Measurements from ENCODE around the gene CHRM4.

Gene CHRM4

DNA sequence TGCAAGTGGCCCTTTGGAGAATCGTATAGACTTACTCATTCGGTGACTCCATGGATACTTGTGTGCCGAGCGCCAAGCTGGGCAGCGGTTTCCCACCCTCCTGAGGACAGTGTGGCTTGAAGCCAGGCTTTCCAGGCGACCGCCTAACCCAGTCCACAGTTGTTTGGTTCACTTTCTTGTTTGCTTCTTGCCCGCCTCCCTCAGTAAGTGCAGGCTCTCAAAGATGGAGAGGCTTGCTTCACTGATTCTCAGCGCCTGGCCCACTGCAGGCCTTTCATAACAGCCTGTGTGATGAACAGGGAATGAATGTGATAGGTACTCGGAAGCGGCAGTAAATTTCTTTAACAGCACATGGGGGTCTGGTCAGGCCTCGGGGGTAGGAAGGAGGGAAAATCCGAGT lies 21.3 kb downstream of the CHRM4 start:
- Histone ChIP-seq H3K4me1 (peaks cover 21 to 45% (median 37%) of the 10 kb centered on the region in 10 experiments), H4K20me1 (peaks cover 43 to 94% (median 56%) of the 10 kb centered on the region in 11 experiments), H3K27me3 (no peaks in the 10 kb centered on the region), H3K36me3 (peaks cover 65 to 95% (median 79%) of the 10 kb centered on the region in 11 experiments), H3K9ac (no peak overlapping the region), H3K4me3 (no peak overlapping the region), H3K4me2 (no peak overlapping the region), H3K27ac (no peak overlapping the region), H3K9me3 (replicated peaks in 1 of 11) (no peaks in the 10 kb centered on the region)
- TF ChIP-seq Cebpa-rat (IDR thresholded peaks at IDR 0.05) = no peak

GRCh38 chr11:46369458-46370152 lies 22.0 kb downstream of the CHRM4 start:
- H3K36me3 ChIP-seq = peaks cover 59 to 95% (median 77%) of the 10 kb centered on the region in 11 experiments
- no peak for TF ChIP-seq Cebpa-rat (IDR thresholded peaks at IDR 0.05)

DNA sequence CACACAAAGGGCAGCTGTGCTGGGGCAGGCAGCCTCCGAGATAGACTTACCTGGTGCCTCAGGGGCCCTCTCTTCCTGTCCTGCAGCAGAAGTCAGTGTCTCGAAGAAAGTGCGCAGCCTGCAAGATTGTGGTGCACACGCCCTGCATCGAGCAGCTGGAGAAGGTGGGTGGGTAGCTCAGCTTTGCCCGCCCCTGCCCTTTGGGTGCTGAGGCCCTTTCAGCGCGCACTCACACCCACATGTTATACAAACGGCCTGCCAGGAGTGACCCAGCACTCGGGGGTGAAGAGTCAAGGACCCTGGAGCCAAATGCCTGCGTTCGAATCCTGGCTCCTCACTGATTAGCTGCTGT lies 23.7 kb downstream of the CHRM4 start:
- peak overlapping the region in 4 of 11 experiments; percentile 7 to 55 (median 14); a peak in 4 of 22 replicates for H3K27ac ChIP-seq
- H3K4me3 ChIP-seq = no peak overlapping the region
- TF ChIP-seq Cebpa-rat (IDR thresholded peaks at IDR 0.05) = no peak
- peak overlapping the region in 4 of 11 experiments; percentile 27 to 56 (median 50); a peak in 6 of 22 replicates for H3K9ac ChIP-seq
- H3K4me2 ChIP-seq = peak overlapping the region in 10 of 11 experiments; percentile 4 to 75 (median 66); a peak in 14 of 22 replicates
- peaks cover 53 to 95% (median 71%) of the 10 kb centered on the region in 11 experiments for H3K36me3 ChIP-seq
- peaks cover 44 to 69% (median 61%) of the 10 kb centered on the region in 10 experiments for H3K4me1 ChIP-seq
- H4K20me1 ChIP-seq = peaks cover 67 to 98% (median 73%) of the 10 kb centered on the region in 11 experiments
- H3K9me3 ChIP-seq (replicated peaks in 1 of 11) = no peaks in the 10 kb centered on the region
- H3K27me3 ChIP-seq = no peaks in the 10 kb centered on the region

More at GRCh38 chr11:46369458-46370152, 22.0 kb downstream of the CHRM4 start:
- Histone ChIP-seq H3K9me3 (replicated peaks in 1 of 11) (no peaks in the 10 kb centered on the region), H3K4me2 (peak overlapping the region in 1 of 11 experiments; percentile 12; a peak in 1 of 22 replicates), H3K9ac (peak overlapping the region in 2 of 11 experiments; percentile 21 to 37; a peak in 2 of 22 replicates), H3K27me3 (no peaks in the 10 kb centered on the region), H3K27ac (no peak overlapping the region), H4K20me1 (peaks cover 49 to 94% (median 62%) of the 10 kb centered on the region in 11 experiments), H3K4me3 (no peak overlapping the region), H3K4me1 (peaks cover 27 to 52% (median 44%) of the 10 kb centered on the region in 10 experiments)

DNA sequence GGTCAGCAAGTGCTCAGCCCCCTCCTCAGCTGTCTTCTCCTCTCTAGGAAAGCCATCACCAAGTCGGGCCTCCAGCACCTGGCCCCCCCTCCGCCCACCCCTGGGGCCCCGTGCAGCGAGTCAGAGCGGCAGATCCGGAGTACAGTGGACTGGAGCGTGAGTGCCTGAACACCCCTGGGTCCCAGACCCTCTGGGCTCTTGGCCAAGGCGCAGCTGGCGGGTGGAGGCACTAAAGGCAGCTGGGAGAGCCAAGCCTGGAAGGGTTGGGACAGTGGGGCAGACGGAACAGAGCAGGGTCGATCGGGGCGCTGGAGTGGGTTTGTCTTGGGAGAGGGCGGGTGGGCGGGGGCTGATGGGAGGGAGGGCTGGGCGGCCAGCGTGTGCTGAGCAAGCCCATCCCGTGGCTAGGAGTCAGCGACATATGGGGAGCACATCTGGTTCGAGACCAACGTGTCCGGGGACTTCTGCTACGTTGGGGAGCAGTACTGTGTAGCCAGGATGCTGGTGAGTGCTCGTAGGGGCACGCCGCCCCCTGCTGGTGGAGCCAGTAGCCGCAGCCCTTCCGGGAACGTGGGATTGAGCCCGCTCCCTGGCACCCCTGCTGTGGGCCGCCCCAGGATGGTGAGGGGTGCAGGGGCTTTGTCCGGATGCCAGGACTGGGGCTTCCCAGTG lies 24.2 kb downstream of the CHRM4 start:
- H3K27me3 ChIP-seq = no peaks in the 10 kb centered on the region
- peak overlapping the region; percentile 63 to 100 (median 96) for H3K4me2 ChIP-seq
- H3K36me3 ChIP-seq = peaks cover 49 to 95% (median 65%) of the 10 kb centered on the region in 11 experiments
- H3K9ac ChIP-seq = peak overlapping the region; percentile 21 to 85 (median 57); a peak in 17 of 22 replicates
- H3K4me1 ChIP-seq = peaks cover 50 to 74% (median 66%) of the 10 kb centered on the region in 10 experiments
- no peak for TF ChIP-seq Cebpa-rat (IDR thresholded peaks at IDR 0.05)
- H3K4me3 ChIP-seq = peak overlapping the region in 1 of 10 experiments; percentile 22; a peak in 1 of 20 replicates
- no peaks in the 10 kb centered on the region for H3K9me3 ChIP-seq (replicated peaks in 1 of 11)
- peak overlapping the region in 9 of 11 experiments; percentile 17 to 60 (median 43); a peak in 17 of 22 replicates for H3K27ac ChIP-seq
- peaks cover 69 to 98% (median 78%) of the 10 kb centered on the region in 11 experiments for H4K20me1 ChIP-seq

DNA sequence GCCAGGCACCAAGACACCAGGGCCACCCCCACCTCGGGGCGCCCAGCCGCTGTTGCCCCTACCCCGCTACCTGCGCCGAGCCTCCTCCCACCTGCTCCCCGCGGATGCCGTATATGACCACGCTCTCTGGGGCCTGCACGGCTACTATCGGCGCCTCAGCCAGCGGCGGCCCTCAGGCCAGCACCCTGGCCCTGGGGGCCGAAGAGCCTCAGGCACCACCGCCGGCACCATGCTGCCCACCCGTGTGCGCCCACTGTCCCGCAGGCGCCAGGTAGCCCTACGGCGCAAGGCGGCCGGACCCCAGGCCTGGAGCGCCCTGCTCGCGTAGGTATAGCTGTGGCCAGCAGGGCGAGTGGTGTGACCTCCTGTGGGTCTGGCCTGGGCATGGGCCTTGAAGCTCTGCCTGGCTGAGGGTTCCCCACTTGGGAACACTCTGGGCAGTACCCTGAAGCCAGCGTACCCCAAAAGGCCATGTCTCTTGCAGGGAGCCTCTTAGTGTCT lies 24.9 kb downstream of the CHRM4 start:
- Histone ChIP-seq H3K27ac (peak overlapping the region in 9 of 11 experiments; percentile 17 to 60 (median 43); a peak in 16 of 22 replicates), H3K4me3 (peak overlapping the region in 1 of 10 experiments; percentile 22; a peak in 1 of 20 replicates), H3K9me3 (replicated peaks in 1 of 11) (no peaks in the 10 kb centered on the region), H3K9ac (peak overlapping the region; percentile 21 to 85 (median 57); a peak in 18 of 22 replicates), H3K4me2 (peak overlapping the region; percentile 63 to 100 (median 96)), H4K20me1 (peaks cover 76 to 98% (median 85%) of the 10 kb centered on the region in 11 experiments), H3K4me1 (peaks cover 56 to 81% (median 73%) of the 10 kb centered on the region in 10 experiments), H3K36me3 (peaks cover 42 to 93% (median 59%) of the 10 kb centered on the region in 11 experiments), H3K27me3 (no peaks in the 10 kb centered on the region)
- TF ChIP-seq Cebpa-rat (IDR thresholded peaks at IDR 0.05) = no peak

DNA sequence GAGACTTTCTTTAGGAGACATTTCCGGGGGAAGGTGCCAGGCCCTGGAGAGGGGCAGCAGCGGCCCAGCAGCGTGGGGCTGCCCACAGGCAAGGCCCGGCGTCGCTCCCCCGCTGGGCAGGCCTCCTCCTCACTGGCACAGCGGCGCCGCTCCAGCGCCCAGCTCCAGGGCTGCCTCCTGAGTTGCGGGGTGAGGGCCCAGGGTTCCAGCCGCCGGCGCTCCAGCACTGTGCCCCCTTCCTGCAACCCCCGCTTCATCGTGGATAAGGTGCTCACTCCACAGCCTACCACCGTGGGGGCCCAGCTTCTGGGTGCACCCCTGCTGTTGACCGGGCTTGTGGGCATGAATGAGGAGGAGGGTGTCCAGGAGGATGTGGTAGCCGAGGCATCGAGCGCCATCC lies 25.3 kb downstream of the CHRM4 start:
- Histone ChIP-seq H3K4me1 (peaks cover 58 to 83% (median 77%) of the 10 kb centered on the region in 10 experiments), H3K36me3 (peaks cover 38 to 88% (median 54%) of the 10 kb centered on the region in 11 experiments), H4K20me1 (peaks cover 78 to 98% (median 88%) of the 10 kb centered on the region in 11 experiments), H3K27ac (peak overlapping the region in 6 of 11 experiments; percentile 2 to 56 (median 31); a peak in 4 of 22 replicates), H3K4me3 (no peak overlapping the region), H3K27me3 (no peaks in the 10 kb centered on the region), H3K4me2 (peak overlapping the region; percentile 70 to 100 (median 97); a peak in 21 of 22 replicates), H3K9me3 (replicated peaks in 1 of 11) (no peaks in the 10 kb centered on the region), H3K9ac (peak overlapping the region in 9 of 11 experiments; percentile 2 to 85 (median 60); a peak in 12 of 22 replicates)
- TF ChIP-seq Cebpa-rat (IDR thresholded peaks at IDR 0.05) = no peak

DNA sequence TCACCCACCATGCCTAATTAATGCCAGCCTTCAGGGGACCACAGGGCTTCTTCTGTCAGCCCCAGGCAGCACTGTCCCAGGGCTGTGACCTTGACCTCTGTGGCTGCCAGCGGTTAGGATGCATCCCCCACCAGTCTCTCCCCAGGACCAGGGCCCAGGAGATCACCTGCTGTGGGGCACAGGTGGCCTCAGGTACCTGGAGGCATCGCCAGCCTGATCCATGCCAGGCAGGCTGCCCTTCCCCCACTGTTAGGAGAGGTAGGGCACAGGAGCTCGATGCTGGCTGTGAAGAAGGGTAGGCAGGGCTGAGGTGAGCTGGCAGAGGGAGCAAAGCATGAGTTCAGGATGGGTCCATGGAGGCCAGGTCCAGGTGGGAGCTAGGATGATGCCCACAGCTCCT lies 26.8 kb downstream of the CHRM4 start:
- peaks cover 70 to 93% (median 88%) of the 10 kb centered on the region in 10 experiments for H3K4me1 ChIP-seq
- no peak for TF ChIP-seq Cebpa-rat (IDR thresholded peaks at IDR 0.05)
- peaks cover 24 to 73% (median 40%) of the 10 kb centered on the region in 11 experiments for H3K36me3 ChIP-seq
- no peaks in the 10 kb centered on the region for H3K9me3 ChIP-seq (replicated peaks in 1 of 11)
- H3K4me3 ChIP-seq = no peak overlapping the region
- H3K9ac ChIP-seq = peak overlapping the region in 10 of 11 experiments; percentile 2 to 85 (median 64); a peak in 12 of 22 replicates
- peak overlapping the region; percentile 95 to 100 (median 98); a peak in 20 of 22 replicates for H3K4me2 ChIP-seq
- no peaks in the 10 kb centered on the region for H3K27me3 ChIP-seq
- H4K20me1 ChIP-seq = peaks cover 74 to 100% (median 91%) of the 10 kb centered on the region in 11 experiments
- peak overlapping the region in 5 of 11 experiments; percentile 0 to 56 (median 33); a peak in 4 of 22 replicates for H3K27ac ChIP-seq

GRCh38 chr11:46364056-46364455 lies 27.5 kb downstream of the CHRM4 start:
- Histone ChIP-seq H3K9me3 (replicated peaks in 1 of 11) (no peaks in the 10 kb centered on the region), H3K4me2 (peak overlapping the region; percentile 95 to 100 (median 98); a peak in 20 of 22 replicates), H3K36me3 (peaks cover 18 to 66% (median 32%) of the 10 kb centered on the region in 11 experiments; a peak in 20 of 22 replicates), H3K4me1 (peaks cover 73 to 90% (median 84%) of the 10 kb centered on the region in 10 experiments), H3K27ac (peak overlapping the region in 9 of 11 experiments; percentile 1 to 92 (median 88); a peak in 11 of 22 replicates), H3K27me3 (no peaks in the 10 kb centered on the region), H3K4me3 (no peak overlapping the region), H3K9ac (peak overlapping the region in 9 of 11 experiments; percentile 63 to 85 (median 80); a peak in 11 of 22 replicates), H4K20me1 (peaks cover 69 to 100% (median 90%) of the 10 kb centered on the region in 11 experiments)
- TF ChIP-seq Cebpa-rat (IDR thresholded peaks at IDR 0.05) = no peak

All from BLaER1 treated with 17β-estradiol and CSF1 and Interleukin-3, amounts not matched to agents 10 nM and 100 nM (cell line).